Activated naive CD4-positive, alpha-beta T cell treated with anti-CD3 and anti-CD28 coated beads for 36 hours (primary cell): ENCODE data around the gene SAXO2. TPM values are rescaled to one million over a fixed set of nuclear protein-coding genes. Genes with fewer than 3 reads are reported as not detected.
"Not testable (repeated sequence)": the region's sequence is repeated elsewhere in the genome, so short reads cannot be mapped to it uniquely, and the experiment has no call there.

Experiments used
- CTCF ChIA-PET: fragments of 350-600 bp; sonication (Branson Sonifier 250); formaldehyde crosslinking; loops from one replicate; lab custom pipeline; 2021; ENCODE audit warnings: antibody characterized with exemption; lab: Charles Lee
- DNase-seq: peaks from one replicate; pipeline ENCODE4 v3.0.0-alpha.2; 2020
- H3K27ac Mint-ChIP-seq: one replicate; pipeline ENCODE4 v1.8.0; 2021; ENCODE audit warnings: mild to moderate bottlenecking, mixed read lengths
- H3K27me3 Mint-ChIP-seq: one replicate; pipeline ENCODE4 v1.8.0; 2021; ENCODE audit warnings: low read depth, mixed read lengths
- H3K36me3 Mint-ChIP-seq: one replicate; pipeline ENCODE4 v1.8.0; 2021; ENCODE audit warnings: low read depth, mixed read lengths
- H3K4me1 Mint-ChIP-seq: one replicate; pipeline ENCODE4 v1.8.0; 2021; ENCODE audit warnings: low read depth, mixed read lengths
- H3K4me3 Mint-ChIP-seq: one replicate; pipeline ENCODE4 v1.8.0; 2021; ENCODE audit warnings: mild to moderate bottlenecking, moderate library complexity, mixed read lengths
- H3K9me3 Mint-ChIP-seq: one replicate; pipeline ENCODE4 v1.8.0; 2021; ENCODE audit warnings: mixed read lengths
- intact Hi-C: fragments of 100-400 bp; cut with micrococcal nuclease; formaldehyde crosslinking; loops from one replicate; pipeline ENCODE4 v1.15.1; 2023
- total RNA-seq, 2 experiments: library from RNA; stranded (reverse); gene quantifications; one replicate each; pipeline ENCODE4 v1.2.3, GENCODE V29; 2021

Gene SAXO2
- total RNA-seq, 2 experiments from 2014 or later: 0.69 to 0.79 TPM

DNA sequence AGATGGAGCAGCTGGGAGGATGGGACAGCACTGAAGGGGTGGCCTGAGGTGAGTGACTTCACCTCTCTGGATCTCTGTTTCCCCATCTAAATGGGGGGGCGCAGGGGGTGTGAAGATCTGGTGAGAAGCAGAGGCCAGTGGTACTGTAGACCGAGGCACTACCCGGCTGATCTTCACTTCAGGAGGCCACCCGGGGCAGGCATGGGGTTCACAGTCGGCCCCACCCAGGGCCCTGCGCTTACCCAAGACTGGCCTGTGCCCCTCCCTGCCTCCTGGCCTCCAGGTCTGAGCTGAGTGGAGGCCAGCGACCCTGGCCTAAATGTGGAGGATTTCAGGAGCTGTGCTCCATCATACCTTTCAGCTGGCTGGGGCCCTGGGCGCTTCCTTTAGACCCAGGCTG lies 55.7 kb downstream of the SAXO2 start:
- H3K27ac Mint-ChIP-seq, H3K27me3 Mint-ChIP-seq, H3K9me3 Mint-ChIP-seq, H3K4me1 Mint-ChIP-seq, H3K4me3 Mint-ChIP-seq, CTCF ChIA-PET, H3K36me3 Mint-ChIP-seq, intact Hi-C loops, DNase-seq: not testable (repeated sequence)

GRCh38 chr15:82319522-82320278 lies 57.1 kb downstream of the SAXO2 start:
- H3K4me1 Mint-ChIP-seq, CTCF ChIA-PET, H3K4me3 Mint-ChIP-seq, H3K27ac Mint-ChIP-seq, H3K27me3 Mint-ChIP-seq, H3K36me3 Mint-ChIP-seq, DNase-seq, intact Hi-C loops, H3K9me3 Mint-ChIP-seq: not testable (repeated sequence)

GRCh38 chr15:82320861-82321260 lies 58.2 kb downstream of the SAXO2 start:
- H3K36me3 Mint-ChIP-seq, DNase-seq, H3K27me3 Mint-ChIP-seq, H3K4me3 Mint-ChIP-seq, CTCF ChIA-PET, H3K9me3 Mint-ChIP-seq, H3K27ac Mint-ChIP-seq, intact Hi-C loops, H3K4me1 Mint-ChIP-seq: not testable (repeated sequence)

DNA sequence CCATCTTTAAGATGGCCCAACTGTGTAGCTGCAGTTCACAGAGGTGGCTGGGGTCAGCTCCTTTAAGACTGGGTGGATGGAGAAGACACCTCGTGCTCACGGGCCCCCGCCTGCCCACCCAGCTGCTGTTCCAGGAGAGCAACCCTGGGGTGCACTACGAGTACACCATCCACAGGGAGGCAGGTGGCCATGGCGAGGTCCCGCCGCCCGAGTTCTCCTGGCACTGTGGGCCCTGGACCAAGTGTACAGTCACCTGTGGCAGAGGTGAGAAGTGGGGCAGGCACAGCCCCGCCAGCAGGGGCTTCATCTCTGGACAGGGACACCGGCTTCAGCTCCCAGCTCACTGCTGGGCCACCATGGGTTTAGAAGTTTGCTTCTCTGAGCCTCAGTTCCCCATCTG lies 59.9 kb downstream of the SAXO2 start:
- DNase-seq, H3K27me3 Mint-ChIP-seq, H3K36me3 Mint-ChIP-seq, intact Hi-C loops, CTCF ChIA-PET, H3K27ac Mint-ChIP-seq, H3K9me3 Mint-ChIP-seq, H3K4me1 Mint-ChIP-seq, H3K4me3 Mint-ChIP-seq: not testable (repeated sequence)

DNA sequence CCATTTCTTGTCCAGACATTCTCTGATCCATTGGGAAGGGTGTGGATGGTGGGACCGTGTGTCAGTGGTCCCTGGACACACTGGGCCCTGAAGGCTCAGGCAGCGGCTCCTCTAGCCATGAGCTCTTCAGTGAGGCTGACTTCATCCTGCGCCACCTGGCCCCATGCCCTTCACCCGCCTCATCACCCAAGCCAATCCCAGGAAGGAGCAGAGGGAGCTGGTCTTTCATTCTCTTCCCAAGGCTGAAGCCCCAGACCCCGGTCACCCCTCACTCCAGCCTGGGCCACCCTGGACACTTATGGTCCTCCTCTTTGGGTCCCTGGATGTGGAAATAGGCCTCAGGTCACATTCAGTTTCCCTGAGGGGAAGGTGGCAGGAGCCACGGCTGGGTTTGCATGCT lies 62.2 kb downstream of the SAXO2 start:
- CTCF ChIA-PET, DNase-seq, intact Hi-C loops: not testable (repeated sequence)

DNA sequence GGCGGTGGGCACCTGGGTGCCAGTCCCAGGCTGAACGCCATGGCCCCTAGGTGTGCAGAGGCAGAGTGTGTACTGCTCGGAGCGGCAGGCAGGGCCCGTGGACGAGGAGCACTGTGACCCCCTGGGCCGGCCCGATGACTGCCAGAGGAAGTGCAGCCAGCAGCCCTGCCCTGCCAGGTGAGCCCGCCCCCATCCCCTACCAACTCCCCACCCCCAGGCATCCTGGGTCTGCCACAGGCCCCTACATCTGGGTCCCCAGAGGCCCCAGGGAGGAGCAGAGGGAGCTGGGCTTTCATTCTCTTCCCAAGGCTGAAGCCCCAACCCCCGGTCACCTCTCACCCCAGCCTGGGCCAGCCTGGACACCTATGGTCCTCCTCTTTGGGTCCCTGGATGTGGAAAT lies 63.0 kb downstream of the SAXO2 start:
- DNase-seq, intact Hi-C loops, H3K4me1 Mint-ChIP-seq, H3K27ac Mint-ChIP-seq, H3K4me3 Mint-ChIP-seq, H3K36me3 Mint-ChIP-seq, H3K9me3 Mint-ChIP-seq, H3K27me3 Mint-ChIP-seq, CTCF ChIA-PET: not testable (repeated sequence)

More for the DNA sequence above, 62.2 kb downstream of the SAXO2 start:
- H3K4me1 Mint-ChIP-seq, H3K27me3 Mint-ChIP-seq, H3K36me3 Mint-ChIP-seq, H3K27ac Mint-ChIP-seq, H3K4me3 Mint-ChIP-seq, H3K9me3 Mint-ChIP-seq: not testable (repeated sequence)

GRCh38 chr15:82326896-82327295 lies 64.3 kb downstream of the SAXO2 start:
- H3K27ac Mint-ChIP-seq, CTCF ChIA-PET, H3K36me3 Mint-ChIP-seq, H3K4me3 Mint-ChIP-seq, H3K27me3 Mint-ChIP-seq, H3K4me1 Mint-ChIP-seq, DNase-seq, H3K9me3 Mint-ChIP-seq, intact Hi-C loops: not testable (repeated sequence)

DNA sequence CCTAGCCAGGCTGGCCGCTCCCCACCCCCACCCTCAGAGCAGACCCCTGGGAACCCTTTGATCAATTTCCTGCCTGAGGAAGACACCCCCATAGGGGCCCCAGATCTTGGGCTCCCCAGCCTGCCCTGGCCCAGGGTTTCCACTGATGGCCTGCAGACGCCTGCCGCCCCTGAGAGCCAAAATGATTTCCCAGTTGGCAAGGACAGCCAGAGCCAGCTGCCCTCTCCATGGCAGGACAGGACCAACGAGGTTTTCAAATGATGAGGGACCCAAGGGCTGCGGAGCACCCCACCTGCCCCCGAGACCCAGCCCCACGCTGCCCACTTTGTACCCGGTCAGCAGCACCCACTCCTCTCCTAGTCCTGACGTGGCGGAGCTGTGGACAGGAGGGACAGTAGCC lies 64.8 kb downstream of the SAXO2 start:
- H3K4me1 Mint-ChIP-seq, DNase-seq, H3K36me3 Mint-ChIP-seq, H3K9me3 Mint-ChIP-seq, H3K4me3 Mint-ChIP-seq, intact Hi-C loops, CTCF ChIA-PET, H3K27ac Mint-ChIP-seq, H3K27me3 Mint-ChIP-seq: not testable (repeated sequence)

DNA sequence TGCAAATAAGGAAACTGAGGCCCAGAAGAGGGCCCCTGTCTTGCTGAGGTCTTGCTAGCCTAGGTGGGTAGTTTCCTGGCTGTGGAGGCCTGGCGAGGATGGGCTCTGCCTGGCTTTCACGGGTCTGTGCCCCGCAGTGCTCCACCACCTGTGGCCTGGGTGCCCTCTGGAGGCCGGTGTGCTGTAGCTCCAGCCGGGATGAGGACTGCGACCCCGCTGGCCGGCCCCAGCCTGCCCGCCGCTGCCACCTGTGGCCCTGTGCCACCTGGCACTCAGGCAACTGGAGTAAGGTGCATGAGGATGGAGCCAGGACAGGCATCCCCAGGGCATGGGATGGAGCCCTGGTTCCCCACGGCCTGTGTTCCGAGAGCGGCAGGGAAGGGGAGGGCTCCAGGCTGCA lies 66.4 kb downstream of the SAXO2 start:
- CTCF ChIA-PET, H3K36me3 Mint-ChIP-seq, H3K4me3 Mint-ChIP-seq, H3K27me3 Mint-ChIP-seq, H3K4me1 Mint-ChIP-seq, H3K9me3 Mint-ChIP-seq, H3K27ac Mint-ChIP-seq, intact Hi-C loops, DNase-seq: not testable (repeated sequence)

- H3K27me3 Mint-ChIP-seq, H3K36me3 Mint-ChIP-seq, H3K9me3 Mint-ChIP-seq, DNase-seq, CTCF ChIA-PET, intact Hi-C loops, H3K4me1 Mint-ChIP-seq, H3K27ac Mint-ChIP-seq, H3K4me3 Mint-ChIP-seq: not testable (repeated sequence)
Measured at GRCh38 chr15:82330921-82331320, 68.3 kb downstream of the SAXO2 start.

DNA sequence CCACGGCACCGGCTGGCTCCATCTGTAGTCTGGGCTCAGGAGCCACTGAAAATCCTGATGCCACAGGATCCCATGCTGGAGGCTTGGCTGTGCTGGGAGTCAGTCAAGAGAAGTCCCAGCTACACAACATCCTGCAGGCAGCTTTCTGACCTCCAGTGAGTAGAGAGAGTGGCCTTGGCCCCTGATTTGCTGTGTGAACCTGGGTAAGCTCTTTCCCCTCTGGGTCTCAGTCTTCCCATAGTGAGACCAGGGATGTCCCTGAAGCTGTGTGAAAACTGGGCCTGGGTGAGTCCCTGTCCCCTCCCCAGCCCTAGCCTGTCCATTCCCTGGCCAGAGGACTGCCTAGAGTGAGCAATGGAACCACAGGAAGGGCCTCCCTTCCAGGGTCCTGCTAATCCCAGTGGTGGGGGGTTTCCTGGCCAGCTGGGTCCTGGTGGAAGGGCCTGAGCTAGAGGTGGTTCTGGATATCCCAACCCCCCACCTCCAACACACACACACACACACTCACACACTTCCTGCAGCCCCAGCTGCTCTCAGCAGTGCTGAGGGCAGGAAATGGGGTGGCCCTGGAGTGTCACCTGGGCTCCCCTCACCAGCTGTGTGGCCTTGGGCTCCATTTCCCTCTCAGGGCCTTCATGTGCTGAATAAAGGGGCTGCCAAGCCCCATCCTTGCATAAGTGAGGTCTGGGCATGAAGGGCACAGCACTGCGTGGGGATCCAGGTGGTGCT lies 69.1 kb downstream of the SAXO2 start:
- CTCF ChIA-PET, H3K4me3 Mint-ChIP-seq, H3K9me3 Mint-ChIP-seq, H3K4me1 Mint-ChIP-seq, H3K36me3 Mint-ChIP-seq, H3K27me3 Mint-ChIP-seq, H3K27ac Mint-ChIP-seq, intact Hi-C loops: not testable (repeated sequence)
- DNase-seq: peak; percentile 30

GRCh38 chr15:82332711-82333602 lies 70.3 kb downstream of the SAXO2 start:
- H3K27me3 Mint-ChIP-seq, intact Hi-C loops, H3K4me1 Mint-ChIP-seq, H3K9me3 Mint-ChIP-seq, CTCF ChIA-PET, H3K36me3 Mint-ChIP-seq, DNase-seq, H3K4me3 Mint-ChIP-seq, H3K27ac Mint-ChIP-seq: not testable (repeated sequence)
